WTC11 (cell line): ENCODE results near the gene KRTAP6-2. TPM values are rescaled to one million over a fixed set of nuclear protein-coding genes. Genes with fewer than 3 reads are reported as not detected.
A peak's percentile ranks its signal among the peaks of the same experiment; 100 is the strongest.

ENCODE experiments used
- ATAC-seq: fragments of 200-7000 bp; cut with Tn5 transposase; 2 replicates; pipeline ENCODE4 v1.10.0; 2021; ENCODE audit warnings: mild to moderate bottlenecking, moderate library complexity
- CTCF ChIA-PET: fragments of 300-600 bp; sonication (Branson Sonifier 250); formaldehyde crosslinking; loops from one replicate; lab custom pipeline; 2021; ENCODE audit warnings: antibody characterized with exemption; lab: Charles Lee
- POLR2A ChIA-PET: fragments of 350-600 bp; sonication (Branson Sonifier 250); formaldehyde crosslinking; loops from one replicate; lab custom pipeline; 2021; ENCODE audit warnings: antibody characterized with exemption; lab: Charles Lee
- DNase-seq: peaks from one replicate; pipeline ENCODE4 v3.0.0; 2021; ENCODE audit warnings: low spot score
- H3K27ac Mint-ChIP-seq: 2 replicates; pipeline ENCODE4 v1.8.0; 2021; ENCODE audit warnings: mixed read lengths
- H3K27me3 Mint-ChIP-seq: 2 replicates; pipeline ENCODE4 v1.8.0; 2021; ENCODE audit warnings: low read depth, mild to moderate bottlenecking, moderate library complexity, mixed read lengths
- H3K36me3 Mint-ChIP-seq: 2 replicates; pipeline ENCODE4 v1.8.0; 2021; ENCODE audit warnings: mixed read lengths
- H3K4me1 Mint-ChIP-seq: 2 replicates; pipeline ENCODE4 v1.8.0; 2022; ENCODE audit warnings: mixed read lengths
- H3K4me3 Mint-ChIP-seq: 2 replicates; pipeline ENCODE4 v1.8.0; 2021; ENCODE audit warnings: mild to moderate bottlenecking, moderate library complexity, mixed read lengths
- H3K9me3 Mint-ChIP-seq: 2 replicates; pipeline ENCODE4 v1.8.0; 2021; ENCODE audit warnings: mixed read lengths
- ATF3 ChIP-seq: sonication (generic); formaldehyde crosslinking; conservative IDR thresholded peaks from 2 replicates; pipeline ENCODE4 v1.8.1; 2022; ENCODE audit warnings: mild to moderate bottlenecking, missing genetic modification reagents
- CTCF ChIP-seq: fragments of 200-600 bp; IDR thresholded peaks from 2 replicates; pipeline ENCODE4 v1.8.0; 2022; ENCODE audit warnings: antibody characterized with exemption
- ESRRA ChIP-seq: sonication (generic); formaldehyde crosslinking; IDR thresholded peaks from 2 replicates; pipeline ENCODE4 v1.8.1; 2022; ENCODE audit warnings: mild to moderate bottlenecking, missing genetic modification reagents, borderline replicate concordance
- FOXJ3 ChIP-seq: sonication (generic); formaldehyde crosslinking; IDR thresholded peaks from 2 replicates; pipeline ENCODE4 v1.9.0; 2021; ENCODE audit warnings: missing genetic modification reagents, mild to moderate bottlenecking, borderline replicate concordance
- FOXK1 ChIP-seq: sonication (generic); formaldehyde crosslinking; IDR thresholded peaks from 2 replicates; pipeline ENCODE4 v1.8.0; 2022; ENCODE audit warnings: mild to moderate bottlenecking, moderate library complexity, missing genetic modification reagents
- GABPB1 ChIP-seq: sonication (generic); formaldehyde crosslinking; IDR thresholded peaks from 2 replicates; pipeline ENCODE4 v1.8.1; 2023; ENCODE audit warnings: mild to moderate bottlenecking, missing genetic modification reagents
- GTF2I ChIP-seq: fragments of 250-450 bp; sonication (Bioruptor Pico); conservative IDR thresholded peaks from 2 replicates; pipeline ENCODE4 v1.4.0; 2021; ENCODE audit warnings: mild to moderate bottlenecking
- HMGA2 ChIP-seq: fragments of 250-450 bp; sonication (Bioruptor Pico); IDR thresholded peaks from 2 replicates; pipeline ENCODE4 v1.4.0; 2021; ENCODE audit warnings: mild to moderate bottlenecking, moderate library complexity
- IRF2 ChIP-seq: sonication (generic); formaldehyde crosslinking; IDR thresholded peaks from 2 replicates; pipeline ENCODE4 v1.8.0; 2022; ENCODE audit warnings: low read depth, missing genetic modification reagents, borderline replicate concordance
- JAZF1 ChIP-seq: fragments of 250-450 bp; sonication (Bioruptor Pico); IDR thresholded peaks from 2 replicates; pipeline ENCODE4 v1.9.0; 2021; ENCODE audit warnings: moderate library complexity, mild to moderate bottlenecking, inconsistent platforms
- JUN ChIP-seq: sonication (generic); formaldehyde crosslinking; IDR thresholded peaks from 2 replicates; pipeline ENCODE4 v1.8.0; 2023; ENCODE audit warnings: mild to moderate bottlenecking, missing genetic modification reagents
- OVOL2 ChIP-seq: fragments of 250-450 bp; sonication (Bioruptor Pico); IDR thresholded peaks from 2 replicates; pipeline ENCODE4 v1.9.0; 2021; ENCODE audit warnings: mild to moderate bottlenecking, borderline replicate concordance
- PRDM15 ChIP-seq: sonication (generic); formaldehyde crosslinking; IDR thresholded peaks from 2 replicates; pipeline ENCODE4 v1.8.0; 2022; ENCODE audit warnings: missing genetic modification reagents
- SOX15 ChIP-seq: fragments of 250-450 bp; sonication (Bioruptor Pico); IDR thresholded peaks from 2 replicates; pipeline ENCODE4 v1.9.0; 2021; ENCODE audit warnings: mild to moderate bottlenecking
- ZBTB21 ChIP-seq: sonication (generic); formaldehyde crosslinking; IDR thresholded peaks from 2 replicates; pipeline ENCODE4 v1.8.1; 2023; ENCODE audit warnings: mild to moderate bottlenecking, missing genetic modification reagents, borderline replicate concordance
- ZBTB43 ChIP-seq: sonication (generic); formaldehyde crosslinking; IDR thresholded peaks from 2 replicates; pipeline ENCODE4 v1.8.1; 2023; ENCODE audit warnings: mild to moderate bottlenecking, missing genetic modification reagents
- ZNF121 ChIP-seq: sonication (generic); formaldehyde crosslinking; IDR thresholded peaks from 2 replicates; pipeline ENCODE4 v1.8.0; 2023; ENCODE audit warnings: missing genetic modification reagents
- ZNF263 ChIP-seq: sonication (generic); formaldehyde crosslinking; IDR thresholded peaks from 2 replicates; pipeline ENCODE4 v1.8.1; 2022; ENCODE audit warnings: low read depth, mild to moderate bottlenecking, moderate library complexity, missing genetic modification reagents
- ZNF396 ChIP-seq: fragments of 250-450 bp; sonication (Bioruptor Pico); IDR thresholded peaks from 2 replicates; pipeline ENCODE4 v1.8.0; 2021; ENCODE audit warnings: mild to moderate bottlenecking, moderate library complexity, borderline replicate concordance
- ZNF416 ChIP-seq: fragments of 250-450 bp; sonication (Bioruptor Pico); IDR thresholded peaks from 2 replicates; pipeline ENCODE4 v1.9.0; 2021; ENCODE audit warnings: mild to moderate bottlenecking, inconsistent platforms
- ZNF425 ChIP-seq: fragments of 250-450 bp; sonication (Bioruptor Pico); conservative IDR thresholded peaks from 2 replicates; pipeline ENCODE4 v1.9.0; 2021; ENCODE audit warnings: mild to moderate bottlenecking
- ZNF671 ChIP-seq: fragments of 250-450 bp; sonication (Bioruptor Pico); IDR thresholded peaks from 2 replicates; pipeline ENCODE4 v1.8.0; 2021; ENCODE audit warnings: mild to moderate bottlenecking
- total RNA-seq: library from RNA; stranded (reverse); gene quantifications from 3 replicates; pipeline ENCODE4 v1.2.3, GENCODE V29; 2021

Gene KRTAP6-2
- total RNA-seq, 1 experiment from 2014 or later = not detected

- TF ChIP-seq GABPB1 (CRISPR knock-in tag) (no peak), HMGA2 (CRISPR knock-in tag) (no peak), ZNF671 (CRISPR knock-in tag) (no peak), JUN (CRISPR knock-in tag) (no peak)
- H3K9me3 Mint-ChIP-seq = peaks cover 14% of the 10 kb centered on the region
- POLR2A ChIA-PET = no interaction called here
- peaks cover 12% of the 10 kb centered on the region for H3K4me1 Mint-ChIP-seq
- no peak for DNase-seq
- ATAC-seq = no peak
- H3K4me3 Mint-ChIP-seq = no peak overlapping the region
- no peak overlapping the region for H3K27ac Mint-ChIP-seq
- peaks cover 13% of the 10 kb centered on the region for H3K36me3 Mint-ChIP-seq
- no peaks in the 10 kb centered on the region for H3K27me3 Mint-ChIP-seq
- CTCF ChIA-PET = no interaction called here
Observed at GRCh38 chr21:30628109-30628508, 29.4 kb upstream of the KRTAP6-2 start.

GRCh38 chr21:30625449-30626165 lies 26.9 kb upstream of the KRTAP6-2 start:
- H3K4me1 Mint-ChIP-seq = peaks cover 12% of the 10 kb centered on the region
- ATAC-seq = peak; percentile 59
- CTCF ChIA-PET = no interaction called here
- H3K9me3 Mint-ChIP-seq = peaks cover 14% of the 10 kb centered on the region
- H3K27ac Mint-ChIP-seq = peak overlapping the region; percentile 23; the same call in 1 of the 2 replicates
- no peak for DNase-seq
- peaks cover 13% of the 10 kb centered on the region for H3K36me3 Mint-ChIP-seq
- no peak overlapping the region for H3K4me3 Mint-ChIP-seq
- POLR2A ChIA-PET = no interaction called here
- no peak for TF ChIP-seq ZNF416 (CRISPR knock-in tag)
- TF ChIP-seq ZBTB21 (CRISPR knock-in tag) = no peak
- TF ChIP-seq SOX15 (CRISPR knock-in tag) = no peak
- no peak for TF ChIP-seq GABPB1 (CRISPR knock-in tag)
- TF ChIP-seq ESRRA (CRISPR knock-in tag) = no peak
- no peak for TF ChIP-seq HMGA2 (CRISPR knock-in tag)
- no peak for TF ChIP-seq ZNF121 (CRISPR knock-in tag)
- TF ChIP-seq FOXJ3 (CRISPR knock-in tag) = no peak
- no peak for TF ChIP-seq ZNF263 (CRISPR knock-in tag)
- no peak for TF ChIP-seq PRDM15 (CRISPR knock-in tag)
- no peak for TF ChIP-seq FOXK1 (CRISPR knock-in tag)
- H3K27me3 Mint-ChIP-seq = no peaks in the 10 kb centered on the region

- TF ChIP-seq OVOL2 (CRISPR knock-in tag) (no peak), IRF2 (CRISPR knock-in tag) (no peak), ATF3 (no peak), ZNF396 (no peak), CTCF (no peak), GTF2I (CRISPR knock-in tag) (no peak), ZBTB43 (CRISPR knock-in tag) (no peak), ZNF425 (CRISPR knock-in tag) (no peak), JAZF1 (CRISPR knock-in tag) (no peak)
- H3K27me3 Mint-ChIP-seq = no peaks in the 10 kb centered on the region
- H3K9me3 Mint-ChIP-seq = peaks cover 14% of the 10 kb centered on the region
- H3K27ac Mint-ChIP-seq = no peak overlapping the region
- ChIA-PET CTCF (no interaction called here), POLR2A (no interaction called here)
- DNase-seq (no peak), ATAC-seq (no peak)
- H3K4me1 Mint-ChIP-seq = peaks cover 12% of the 10 kb centered on the region
- peaks cover 13% of the 10 kb centered on the region for H3K36me3 Mint-ChIP-seq
- no peak overlapping the region for H3K4me3 Mint-ChIP-seq
Observed at GRCh38 chr21:30623362-30623761, 24.7 kb upstream of the KRTAP6-2 start.
